Left renal cortex interstitium (tissue), 4 donors: ENCODE measurements around the gene EPB41L4B. TPM values are rescaled to one million over a fixed set of nuclear protein-coding genes. Genes with fewer than 3 reads are reported as not detected.
"Not testable (repeated sequence)": the region's sequence is repeated elsewhere in the genome, so short reads cannot be mapped to it uniquely, and the experiment has no call there.

Experiments used
- DNase-seq, 4 donors: peaks; one replicate each; pipeline ENCODE4 v3.0.0-alpha.2; 2013; ENCODE audit warnings: low read depth in 4 of 4, low spot score in 2 of 4, missing footprints in 1 of 4
- polyA plus RNA-seq, 4 donors: library from polyadenylated mRNA; unstranded; fragments of 120-200 nt; gene quantifications; one replicate each; pipeline ENCODE4 v1.2.1, GENCODE V29; 2013; ENCODE audit not compliant: insufficient read length in 4 of 4

The EPB41L4B gene
- polyA plus RNA-seq, 4 donors, result 11.8 to 20.0 (median 14.9) TPM

DNA sequence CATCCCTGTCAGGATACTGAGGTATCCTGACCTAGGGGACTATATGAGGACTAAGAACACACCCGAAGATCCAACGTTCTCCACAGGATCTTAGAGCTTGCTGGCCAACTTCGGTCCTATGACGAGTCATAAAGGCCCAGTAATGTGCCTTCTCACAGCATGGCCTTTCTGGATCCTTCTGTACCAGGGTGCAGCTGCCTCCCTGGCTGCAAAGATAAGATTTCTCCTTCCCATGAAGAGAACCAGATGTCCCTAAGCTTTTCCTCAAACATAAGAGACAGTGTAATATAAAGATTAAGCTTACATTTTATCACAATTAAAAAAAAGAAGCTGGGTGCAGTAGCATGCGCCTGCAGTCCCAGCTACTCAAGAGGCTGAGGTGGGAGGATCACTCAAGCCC lies 18.3 kb downstream of the EPB41L4B start:
- DNase-seq, result no peak

DNA sequence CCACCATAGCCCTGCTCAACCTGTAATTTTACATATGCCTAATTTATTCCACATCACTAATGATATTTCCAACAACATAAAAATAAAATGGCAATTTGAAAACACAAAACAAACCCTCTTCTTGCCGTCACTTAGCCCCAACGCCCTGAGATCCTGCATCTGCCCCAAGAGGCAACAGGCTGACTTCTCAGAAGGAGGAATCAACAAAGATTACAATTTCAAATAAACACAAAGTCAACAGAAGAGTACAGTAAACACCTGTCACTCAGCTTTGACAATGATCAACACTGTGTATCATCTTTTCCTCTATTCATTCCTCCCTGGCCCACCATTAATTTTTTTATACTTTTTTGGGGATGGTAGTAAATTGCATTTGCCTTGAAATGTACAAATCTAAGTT lies 19.8 kb downstream of the EPB41L4B start:
- no peak for DNase-seq

DNA sequence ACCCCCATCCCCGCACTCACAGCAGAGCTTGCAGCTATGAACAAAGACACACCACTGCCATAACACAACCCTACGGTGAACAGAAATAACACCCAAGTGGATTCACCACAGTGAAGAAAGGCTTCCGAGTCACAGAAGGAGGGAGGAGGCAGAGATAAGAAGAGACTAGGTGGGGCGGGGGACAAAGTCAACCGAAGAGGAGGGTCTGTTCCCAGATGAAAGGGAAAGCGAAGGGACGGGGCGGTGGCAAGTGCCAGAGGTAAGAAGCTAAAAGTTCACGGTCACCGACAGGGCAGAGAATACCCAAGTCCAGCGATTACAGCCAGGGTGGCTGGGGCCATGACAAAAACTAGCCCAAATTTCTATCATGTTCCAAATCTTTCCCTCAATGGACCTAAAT lies 21.0 kb downstream of the EPB41L4B start:
- DNase-seq, result no peak

DNA sequence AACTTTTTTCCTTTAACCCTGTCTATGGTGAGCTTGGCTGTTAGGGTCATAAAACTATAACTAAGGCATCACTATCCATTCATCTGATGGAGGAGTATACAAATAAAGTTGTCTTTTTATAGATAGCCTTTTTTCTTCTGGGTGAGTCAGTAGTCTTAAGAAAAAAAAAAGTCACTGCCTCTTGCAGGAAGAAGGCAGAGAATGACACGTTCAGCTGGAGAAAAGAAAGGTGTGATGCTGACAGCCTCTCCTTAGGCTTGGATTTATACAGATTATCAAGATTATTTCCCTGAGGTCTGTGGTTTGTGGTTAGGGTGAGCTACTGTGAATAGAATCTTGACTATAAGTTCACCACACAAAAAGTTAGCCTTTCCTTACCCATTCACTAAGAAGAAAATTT lies 23.0 kb downstream of the EPB41L4B start:
- no peak for DNase-seq

DNA sequence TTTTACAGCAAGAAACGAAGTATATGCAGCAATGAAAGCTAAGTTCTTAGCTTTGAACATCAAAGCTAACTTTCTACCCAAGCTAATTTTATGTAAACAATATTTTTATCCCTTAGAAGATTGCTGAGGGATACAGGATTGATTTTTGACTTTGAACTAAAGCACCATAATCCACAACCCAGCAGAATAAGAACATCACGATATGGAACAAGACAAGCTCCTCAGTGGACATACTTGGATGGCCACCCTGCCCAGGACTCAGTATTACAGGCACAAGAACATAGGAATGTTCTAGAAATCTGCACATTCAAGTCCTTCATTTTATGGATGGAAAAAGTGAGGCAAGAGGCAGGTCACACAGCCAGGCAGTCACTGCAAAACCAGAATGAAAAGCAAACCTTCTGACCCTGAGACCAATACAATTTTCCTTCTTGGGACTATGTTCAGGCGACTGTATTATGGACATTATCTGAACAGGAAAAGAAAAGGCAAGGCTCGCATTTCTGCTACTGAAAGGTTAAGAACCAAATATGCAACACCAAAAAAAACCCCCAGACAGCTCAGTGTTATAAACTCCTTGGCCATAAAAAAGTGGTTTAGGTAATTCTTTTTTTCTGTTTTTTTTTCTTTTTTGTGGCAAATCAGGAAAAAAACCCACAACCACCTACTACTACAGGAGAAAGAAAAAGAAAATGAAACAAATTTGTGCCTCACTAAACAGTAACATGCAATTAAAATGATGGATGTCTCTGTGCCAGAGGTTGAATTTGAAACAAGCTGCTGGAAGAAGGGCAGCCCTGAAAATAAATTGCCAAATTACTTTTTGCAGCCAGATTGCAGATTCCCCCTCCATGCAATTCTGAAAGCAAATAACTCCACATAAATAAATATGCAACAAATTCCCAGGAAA lies 25.4 kb downstream of the EPB41L4B start:
- no peak for DNase-seq

DNA sequence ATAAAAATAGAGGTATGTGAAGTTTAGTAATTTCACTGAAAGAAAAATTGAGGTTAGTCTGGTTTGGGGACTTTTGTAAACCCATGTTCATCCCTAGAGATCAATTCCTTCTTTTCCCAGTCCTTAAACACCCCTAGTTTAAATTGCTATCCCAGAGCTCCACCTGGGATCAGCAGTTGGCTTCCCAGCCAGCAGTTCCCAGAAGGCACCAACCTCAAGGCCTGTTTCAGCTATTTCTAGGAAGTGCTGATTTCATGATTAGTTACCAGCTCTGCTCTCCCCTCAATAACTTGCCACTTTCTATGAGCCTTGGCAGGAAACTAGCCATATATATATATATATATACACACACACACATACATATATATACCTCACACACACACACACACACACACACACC lies 30.5 kb downstream of the EPB41L4B start:
- DNase-seq, result no peak

DNA sequence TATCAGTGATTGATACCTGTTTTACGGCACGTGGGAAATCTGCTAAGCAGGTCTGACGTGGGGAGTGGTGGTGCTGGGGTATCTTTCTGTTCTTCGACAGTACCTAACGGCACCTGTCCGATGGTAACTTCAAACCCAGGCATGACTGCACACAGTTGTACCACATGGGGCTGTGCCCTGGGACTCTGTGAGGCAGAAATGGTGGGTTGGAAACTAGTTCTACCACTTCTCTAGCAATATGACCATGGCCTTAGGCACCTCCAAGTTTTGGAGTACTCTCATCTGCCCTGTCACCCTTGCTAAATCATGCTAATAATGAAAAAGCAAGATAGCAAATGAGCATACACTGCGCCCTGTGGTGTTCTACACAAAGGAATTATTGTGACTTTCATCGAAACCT lies 30.9 kb downstream of the EPB41L4B start:
- no peak for DNase-seq

DNA sequence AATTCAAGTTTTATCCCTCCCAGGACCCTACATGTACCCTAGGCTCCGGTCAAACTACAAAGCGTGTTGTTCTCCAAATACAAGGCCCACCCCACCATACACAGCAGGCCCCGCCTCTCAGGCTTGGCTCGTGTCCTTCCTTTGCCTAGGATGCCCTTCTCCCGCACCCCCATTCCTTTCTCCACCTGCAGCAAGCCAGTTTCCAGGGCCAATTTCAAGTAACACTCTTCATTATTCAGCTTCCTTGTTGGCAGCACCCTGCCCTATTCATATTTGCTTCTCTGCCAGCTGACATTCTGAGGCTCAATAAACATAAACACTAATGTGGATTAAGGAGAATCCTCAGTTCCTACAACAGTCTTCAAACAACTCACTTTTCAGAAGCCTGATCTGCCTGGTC lies 31.7 kb downstream of the EPB41L4B start:
- DNase-seq, result no peak

DNA sequence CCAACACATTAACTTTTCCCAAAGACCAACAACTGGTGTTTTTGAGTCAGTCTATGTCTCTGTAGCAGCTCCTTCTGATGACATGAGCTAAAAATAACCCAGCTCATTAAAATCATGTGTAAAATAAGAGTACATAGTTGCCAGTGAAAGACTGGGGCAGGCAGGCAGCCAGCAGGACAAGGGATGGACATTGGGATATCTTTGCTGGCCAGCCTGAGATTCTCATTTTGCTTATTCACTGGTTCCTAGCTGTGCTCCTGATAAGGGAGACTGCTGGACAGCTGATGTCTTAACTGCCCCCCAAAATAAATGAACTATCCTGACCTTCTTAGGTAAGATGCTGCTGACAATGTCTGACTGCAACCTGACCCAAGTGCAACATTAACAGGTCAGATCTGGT lies 33.9 kb downstream of the EPB41L4B start:
- no peak for DNase-seq

DNA sequence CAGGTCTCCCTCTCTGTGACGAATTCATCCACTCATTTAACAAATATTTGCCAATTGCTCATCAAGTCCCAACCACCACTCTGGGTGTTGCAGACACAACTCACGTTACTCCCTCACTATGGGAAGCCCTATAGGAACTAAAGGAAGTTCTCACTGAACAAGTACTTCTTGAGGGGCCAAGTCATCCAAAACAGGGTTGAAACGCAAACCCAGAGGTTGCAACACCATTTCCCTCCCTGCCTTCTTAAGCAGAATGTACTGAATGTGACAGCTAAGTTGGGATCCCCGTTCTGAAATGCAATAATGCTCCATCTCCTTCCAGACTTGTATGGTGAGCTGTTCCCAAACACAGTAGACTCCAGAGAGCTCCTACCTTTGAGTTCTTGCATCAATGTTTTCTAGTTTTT lies 34.3 kb downstream of the EPB41L4B start:
- DNase-seq, result no peak

DNA sequence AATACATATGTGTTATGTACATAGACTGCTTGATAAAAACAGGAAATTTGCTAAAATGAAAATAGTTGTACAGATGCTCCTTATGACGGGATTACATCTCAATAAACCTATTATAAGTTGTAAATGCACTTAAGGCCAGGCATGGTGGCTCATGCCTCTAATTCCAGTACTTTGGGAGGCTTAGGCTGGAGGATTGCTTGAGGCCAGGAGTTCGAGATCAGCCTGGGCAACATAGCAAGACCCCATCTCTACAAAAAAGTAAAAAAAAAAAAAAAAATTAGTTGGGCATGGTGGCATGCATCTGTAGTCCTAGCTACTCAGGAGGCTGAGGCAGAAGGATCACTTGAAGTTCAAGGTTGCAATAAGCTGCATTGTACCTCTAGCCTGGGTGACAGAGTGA lies 37.2 kb downstream of the EPB41L4B start:
- DNase-seq, result not testable (repeated sequence)

DNA sequence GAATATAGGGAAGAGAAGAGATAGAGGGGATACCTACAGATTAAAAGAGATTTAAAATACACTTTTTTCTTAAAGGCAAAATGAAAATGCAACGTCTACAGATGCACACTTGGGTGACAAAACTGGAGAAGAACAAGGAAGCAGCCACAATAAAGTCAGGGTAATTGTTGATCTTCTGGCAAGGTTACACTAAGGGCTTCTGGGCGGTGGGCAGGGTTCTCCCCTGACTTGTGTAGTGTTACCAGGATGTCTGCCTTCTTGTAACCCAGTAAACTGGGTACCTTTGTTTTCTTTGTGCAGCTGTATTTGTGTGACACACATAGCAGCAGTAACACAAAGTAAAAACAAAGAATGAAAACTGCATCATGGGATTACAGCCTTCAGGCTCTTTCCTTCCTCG lies 37.8 kb downstream of the EPB41L4B start:
- DNase-seq, result no peak

DNA sequence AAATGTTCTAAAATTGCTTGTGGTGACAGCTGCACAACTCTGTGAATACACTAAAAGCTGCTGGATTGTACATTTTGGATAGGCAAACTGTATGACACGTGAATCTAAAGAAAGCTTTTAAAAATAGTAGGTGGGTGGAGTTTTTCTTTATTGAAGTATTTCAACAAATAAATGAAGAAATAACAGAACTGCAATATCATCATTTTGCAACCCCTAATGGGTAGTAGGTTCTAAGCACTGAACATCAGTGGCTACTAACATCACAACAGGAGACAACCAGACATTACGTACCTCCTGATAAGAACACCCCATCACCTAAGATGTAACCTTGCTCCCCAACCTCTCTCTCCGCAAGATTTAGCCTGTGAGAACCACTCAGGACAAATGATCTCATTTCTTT lies 38.6 kb downstream of the EPB41L4B start:
- no peak for DNase-seq

DNA sequence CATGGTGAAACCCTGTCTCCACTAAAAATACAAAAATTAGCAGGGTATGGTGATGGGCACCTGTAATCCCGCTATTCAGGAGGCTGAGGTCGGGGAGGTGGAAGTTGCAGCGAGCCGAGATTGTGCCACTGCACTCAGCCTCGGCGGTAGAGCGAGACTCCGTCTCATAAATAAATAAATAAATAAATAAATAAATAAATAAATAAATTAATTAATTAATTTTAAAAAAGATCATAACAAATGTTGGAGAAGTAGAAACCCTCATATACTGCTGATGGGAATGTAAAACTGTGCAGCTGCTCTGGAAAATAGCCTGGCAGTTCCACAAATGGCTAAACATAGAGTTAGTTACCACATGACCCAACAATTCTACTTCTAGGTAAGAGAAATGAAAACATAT lies 39.3 kb downstream of the EPB41L4B start:
- DNase-seq, result no peak

DNA sequence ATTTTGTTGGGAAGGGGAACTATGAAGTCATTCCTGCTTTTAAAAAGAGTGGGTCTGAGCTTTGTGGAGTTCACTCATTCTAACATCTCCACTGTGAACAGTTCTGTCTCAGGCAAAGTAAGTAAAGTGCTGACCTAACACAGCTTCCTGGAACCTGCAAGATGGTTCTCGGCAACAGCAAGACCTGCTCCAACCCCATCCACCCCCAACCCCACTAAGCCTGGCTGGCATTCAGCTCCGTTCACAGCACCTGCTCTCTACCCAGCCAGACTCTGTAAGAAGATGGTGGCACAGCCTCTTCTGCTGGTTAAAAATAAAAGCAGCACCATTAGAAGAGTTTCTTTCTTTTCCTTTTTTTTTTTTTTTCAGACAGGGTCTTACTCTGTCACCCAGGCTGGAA lies 42.0 kb downstream of the EPB41L4B start:
- DNase-seq, result no peak

DNA sequence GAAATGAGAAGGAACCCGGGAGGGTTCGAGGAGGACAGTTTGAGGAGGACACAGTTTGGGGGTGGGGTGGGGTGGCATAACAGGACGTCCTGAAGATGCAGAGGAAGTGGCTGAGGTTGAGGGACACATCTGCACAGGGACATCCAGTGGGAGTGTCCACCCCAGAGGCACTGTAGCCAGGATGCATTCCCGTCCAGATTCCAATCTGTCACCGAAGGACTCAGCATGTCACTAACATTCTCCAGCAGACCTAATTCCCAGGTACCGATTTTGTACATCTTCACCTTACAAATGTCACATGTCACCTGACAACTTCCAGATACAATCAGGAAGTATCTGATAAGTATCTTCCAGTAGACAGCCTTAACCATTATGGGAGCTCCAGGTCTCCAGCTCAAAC lies 42.6 kb downstream of the EPB41L4B start:
- no peak for DNase-seq

DNA sequence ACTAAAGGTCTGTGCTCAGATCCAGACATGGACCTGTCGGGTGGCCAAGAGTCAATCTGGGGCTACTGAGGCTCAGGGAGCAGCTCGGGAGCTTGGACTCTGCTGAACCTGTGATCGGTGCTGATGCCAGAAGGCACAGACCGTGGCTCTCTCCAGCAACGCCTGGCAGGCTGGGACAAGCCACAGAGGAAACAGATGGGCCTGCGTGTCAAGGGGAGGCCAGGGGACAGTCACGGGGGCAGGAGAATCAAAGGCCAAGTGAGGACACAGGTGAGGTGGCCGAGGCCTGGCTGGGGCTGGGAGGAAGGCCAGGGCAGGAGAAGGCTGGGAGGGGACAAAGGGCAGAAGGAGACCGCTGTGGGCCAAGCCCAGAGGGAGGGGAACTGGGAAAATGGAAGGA lies 43.4 kb downstream of the EPB41L4B start:
- DNase-seq, result no peak

DNA sequence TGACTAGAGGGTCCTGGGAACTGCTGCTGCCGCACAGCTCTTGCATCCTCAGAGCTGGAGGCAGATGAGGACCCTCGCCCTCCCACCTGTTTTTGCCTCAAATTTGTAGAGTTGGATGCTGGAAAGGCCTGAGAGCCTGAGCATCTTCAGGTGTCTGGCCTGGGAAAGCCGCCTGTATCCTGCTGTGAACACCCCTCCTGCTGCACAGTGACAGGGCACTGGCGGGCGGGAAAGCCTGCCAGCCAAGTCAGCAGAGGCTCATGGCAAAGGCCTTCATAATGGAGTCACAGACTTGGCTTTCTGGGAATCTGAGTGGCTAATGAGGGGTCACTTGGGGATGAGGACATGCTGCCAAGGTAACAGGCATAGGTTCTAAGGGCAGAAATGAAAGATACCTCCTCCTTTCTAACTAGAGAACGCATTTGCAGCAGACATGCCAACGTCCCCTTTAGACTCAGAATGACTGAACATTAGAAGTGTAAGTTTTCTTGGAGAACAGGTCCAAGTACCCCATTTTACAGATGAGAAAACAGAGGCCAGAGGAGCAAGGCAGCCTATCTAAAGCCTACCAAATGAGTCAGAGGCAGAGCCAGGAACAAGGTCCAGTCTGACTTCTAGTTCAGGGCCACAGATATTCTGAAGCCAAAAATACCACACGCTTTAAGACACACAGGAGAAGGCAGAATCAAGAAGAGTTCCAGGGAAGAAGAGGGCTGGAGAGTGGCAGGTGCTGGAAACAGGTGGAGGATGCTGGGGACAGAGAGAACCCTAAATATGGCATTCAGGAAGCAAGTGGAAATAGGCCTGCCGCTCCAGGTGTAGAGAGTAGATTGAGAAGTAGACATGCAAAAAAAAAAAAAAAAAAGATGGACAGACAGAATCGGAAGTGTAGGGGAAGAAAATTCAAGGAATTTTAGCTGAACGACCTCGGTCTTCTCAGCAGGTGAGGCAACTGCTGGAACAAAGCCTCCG lies 44.1 kb downstream of the EPB41L4B start:
- no peak for DNase-seq

DNA sequence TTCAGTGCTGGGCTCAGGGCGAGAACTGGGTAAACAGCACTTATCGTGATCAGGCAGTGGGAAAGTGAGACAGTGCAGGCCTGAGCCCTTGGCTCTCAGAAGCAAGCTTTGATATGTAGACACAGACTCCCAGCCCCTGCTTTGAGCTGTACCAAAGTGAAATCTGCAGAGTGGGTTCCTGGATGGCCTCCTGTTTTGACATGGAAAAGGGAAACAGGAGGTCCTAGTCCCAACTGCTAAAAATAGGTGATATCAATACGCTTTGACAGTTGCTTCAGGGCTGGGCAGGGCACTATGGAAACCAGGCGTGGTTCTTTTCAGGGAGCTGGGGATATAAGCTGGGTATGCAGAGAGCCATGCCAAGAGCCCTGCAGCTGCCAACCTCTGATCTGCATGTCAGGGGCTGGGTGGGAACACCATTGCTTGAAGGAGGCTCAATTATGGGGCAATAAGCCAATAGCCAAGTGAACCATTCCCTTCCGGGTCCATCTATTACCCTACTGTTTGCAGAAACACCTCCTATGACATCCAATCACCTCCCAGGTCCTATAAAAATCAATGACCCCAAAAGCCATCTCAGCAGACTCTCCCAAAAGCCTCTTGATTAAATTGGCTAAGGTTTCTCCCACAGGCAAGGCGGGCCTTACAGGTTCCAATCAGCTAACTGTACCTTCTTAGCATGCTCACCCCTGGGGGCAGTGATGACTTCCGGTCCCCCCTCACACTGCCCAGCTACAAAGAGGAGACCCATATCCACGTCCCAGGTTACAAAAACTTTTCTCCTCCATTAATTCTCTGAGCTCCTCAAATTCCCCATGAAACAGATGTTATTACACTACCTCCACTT lies 45.8 kb downstream of the EPB41L4B start:
- no peak for DNase-seq

DNA sequence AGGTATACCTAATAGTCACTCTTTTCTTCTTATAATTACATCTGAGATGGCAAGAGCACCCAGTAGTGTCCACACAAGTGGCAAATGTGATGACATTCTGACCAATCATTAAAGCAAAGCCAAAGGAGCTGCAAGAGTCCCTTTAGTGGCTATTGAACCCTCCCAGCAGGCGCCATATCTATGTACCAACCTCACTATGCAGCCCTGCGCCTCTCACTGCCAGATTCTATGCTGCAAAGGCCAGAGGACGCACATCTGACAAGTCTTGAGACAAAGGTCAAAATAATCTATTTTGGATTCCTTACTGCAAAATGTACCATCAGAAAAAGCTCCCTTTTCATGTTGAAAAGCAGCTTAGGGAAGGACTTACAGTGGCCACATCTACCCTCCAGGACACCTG lies 47.0 kb downstream of the EPB41L4B start:
- DNase-seq, result no peak

DNA sequence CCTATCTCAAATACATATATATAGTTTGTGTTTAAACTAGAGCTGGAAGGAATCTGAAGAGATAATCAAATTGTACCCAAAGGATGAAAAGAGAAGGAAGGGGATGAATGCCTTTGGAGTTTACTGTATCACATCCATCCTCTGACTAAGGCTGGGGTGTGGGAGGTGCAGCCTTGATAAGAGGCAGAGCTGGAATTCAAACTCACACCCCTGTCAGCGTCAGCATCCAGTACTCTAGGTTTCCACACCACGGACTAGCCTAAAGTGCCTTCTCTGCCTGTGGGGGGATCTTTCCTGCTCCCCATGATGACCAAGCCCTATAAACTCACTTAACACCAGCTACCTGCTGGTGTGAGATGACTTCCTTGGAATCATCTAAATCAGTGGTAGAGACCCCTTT lies 48.1 kb downstream of the EPB41L4B start:
- no peak for DNase-seq
